ENCODE data around the gene RNF212B.

The RNF212B gene

GRCh38 chr14:23281247-23281646 lies 43.5 kb downstream of the RNF212B start:
- Histone ChIP-seq H3K4me2 (ENCODE audit: low read length) (no peak overlapping the region), H3K4me1 (ENCODE audit: control insufficient read depth in 1 of 2, insufficient read depth in 2 of 2, low read length in 2 of 2) (no peaks in the 10 kb centered on the region), H3K4ac (ENCODE audit: low read depth, low read length) (no peak overlapping the region), H4K8ac (ENCODE audit: low read depth, low read length) (no peak overlapping the region), H3K79me2 (ENCODE audit: control insufficient read depth, insufficient read depth, low read length, poor library complexity) (peaks cover 7% of the 10 kb centered on the region), H2BK12ac (ENCODE audit: low read length) (no peak overlapping the region), H3K36me3 (ENCODE audit: control insufficient read depth in 1 of 2, insufficient read depth in 2 of 2, low read length in 2 of 2) (peaks cover 6 to 9% of the 10 kb centered on the region in 2 experiments), H3K4me3 (ENCODE audit: low read depth, low read length) (no peak overlapping the region), H2AK5ac (ENCODE audit: low read length) (no peak overlapping the region), H4K91ac (ENCODE audit: low read depth, low read length) (no peak overlapping the region), H3K18ac (ENCODE audit: low read length) (no peak overlapping the region), H3K14ac (ENCODE audit: low read length) (no peak overlapping the region), H2BK120ac (ENCODE audit: insufficient read depth, low read length, poor library complexity) (no peak overlapping the region), H3K27ac (ENCODE audit: low read depth, low read length) (no peak overlapping the region), H3K27me3 (ENCODE audit: insufficient read depth, low read length) (no peaks in the 10 kb centered on the region), H3K79me1 (ENCODE audit: low read length) (peaks cover 6% of the 10 kb centered on the region), H3K23ac (ENCODE audit: low read length) (peak overlapping the region; percentile 43), H2BK5ac (ENCODE audit: low read depth, low read length, poor library complexity) (no peak overlapping the region), H3K9me3 (ENCODE audit: insufficient read depth, low read depth, low read length) (no peaks in the 10 kb centered on the region), H3K9ac (ENCODE audit: low read length) (no peak overlapping the region), H2AFZ (ENCODE audit: insufficient read depth, low read length, poor library complexity) (no peak overlapping the region), H4K12ac (ENCODE audit: low read depth, low read length) (no peak overlapping the region)
- WGBS (ENCODE audit: extremely low coverage, insufficient coverage, insufficient read length) = no CpG with 5 or more reads among the region's 6 CpGs
- DNase-seq = no peak

DNA sequence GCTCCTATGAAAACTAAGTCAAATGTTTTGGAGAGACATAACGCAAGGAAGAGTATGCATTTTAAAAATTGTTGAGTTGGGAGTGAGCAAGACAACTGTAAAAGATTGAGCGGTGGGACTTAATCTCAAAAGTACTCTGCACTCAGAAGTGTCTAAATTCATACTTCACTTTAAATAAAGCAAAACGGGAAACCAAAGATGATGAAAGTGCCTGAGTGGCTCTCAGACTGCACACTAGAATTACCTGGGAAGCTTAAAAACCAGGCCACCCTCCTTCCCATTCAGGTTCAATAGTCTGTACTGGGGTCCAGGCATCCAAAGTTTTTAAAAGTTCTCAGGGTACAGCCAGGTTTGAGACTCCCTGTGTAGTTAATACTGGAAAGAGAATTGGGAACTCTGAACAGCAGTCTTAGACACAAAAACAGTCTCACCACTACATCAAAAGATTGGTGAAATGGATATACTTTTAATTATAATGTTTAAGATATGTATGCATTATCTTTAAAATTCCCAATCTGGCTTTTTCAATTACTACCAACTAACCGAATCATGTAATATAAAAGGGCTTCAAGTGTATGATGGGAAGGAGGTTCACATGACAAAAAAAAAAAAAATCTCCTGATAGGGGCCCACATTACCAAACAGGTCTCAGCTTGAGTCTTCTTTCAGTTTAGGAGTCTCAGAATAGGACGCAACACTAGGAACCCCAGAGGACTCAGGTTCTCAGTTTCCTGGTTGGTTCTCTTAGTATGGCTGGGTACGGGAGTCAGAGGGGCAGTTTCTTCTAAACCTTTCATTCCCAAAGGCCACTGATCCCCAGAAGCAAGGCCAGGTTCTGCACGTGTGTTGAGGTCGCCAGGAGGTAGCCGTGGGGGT lies 47.2 kb downstream of the RNF212B start:
- Histone ChIP-seq H3K4me3 (ENCODE audit: low read depth, low read length) (peak overlapping the region; percentile 91), H3K79me1 (ENCODE audit: low read length) (peaks cover 10% of the 10 kb centered on the region), H2AK5ac (ENCODE audit: low read length) (no peak overlapping the region), H4K8ac (ENCODE audit: low read depth, low read length) (no peak overlapping the region), H3K18ac (ENCODE audit: low read length) (peak overlapping the region; percentile 83), H4K12ac (ENCODE audit: low read depth, low read length) (peak overlapping the region; percentile 96), H3K23ac (ENCODE audit: low read length) (no peak overlapping the region), H3K9ac (ENCODE audit: low read length) (peak overlapping the region; percentile 43), H3K27ac (ENCODE audit: low read depth, low read length) (no peak overlapping the region), H4K91ac (ENCODE audit: low read depth, low read length) (peak overlapping the region; percentile 71), H2BK5ac (ENCODE audit: low read depth, low read length, poor library complexity) (peak overlapping the region; percentile 29), H2AFZ (ENCODE audit: insufficient read depth, low read length, poor library complexity) (no peak overlapping the region), H3K14ac (ENCODE audit: low read length) (peak overlapping the region; percentile 59), H3K27me3 (ENCODE audit: insufficient read depth, low read length) (no peaks in the 10 kb centered on the region), H3K4me2 (ENCODE audit: low read length) (peak overlapping the region; percentile 75), H3K36me3 (ENCODE audit: control insufficient read depth in 1 of 2, insufficient read depth in 2 of 2, low read length in 2 of 2) (peaks cover 0 to 2% of the 10 kb centered on the region in 2 experiments), H3K9me3 (ENCODE audit: insufficient read depth, low read depth, low read length) (no peaks in the 10 kb centered on the region), H2BK12ac (ENCODE audit: low read length) (no peak overlapping the region), H2BK120ac (ENCODE audit: insufficient read depth, low read length, poor library complexity) (no peak overlapping the region), H3K4ac (ENCODE audit: low read depth, low read length) (peak overlapping the region; percentile 94), H3K4me1 (ENCODE audit: control insufficient read depth in 1 of 2, insufficient read depth in 2 of 2, low read length in 2 of 2) (peaks cover 3 to 5% of the 10 kb centered on the region in 2 experiments), H3K79me2 (ENCODE audit: control insufficient read depth, insufficient read depth, low read length, poor library complexity) (peaks cover 7% of the 10 kb centered on the region)
- WGBS (ENCODE audit: extremely low coverage, insufficient coverage, insufficient read length) = no CpG with 5 or more reads among the region's 9 CpGs
- no peak for DNase-seq

DNA sequence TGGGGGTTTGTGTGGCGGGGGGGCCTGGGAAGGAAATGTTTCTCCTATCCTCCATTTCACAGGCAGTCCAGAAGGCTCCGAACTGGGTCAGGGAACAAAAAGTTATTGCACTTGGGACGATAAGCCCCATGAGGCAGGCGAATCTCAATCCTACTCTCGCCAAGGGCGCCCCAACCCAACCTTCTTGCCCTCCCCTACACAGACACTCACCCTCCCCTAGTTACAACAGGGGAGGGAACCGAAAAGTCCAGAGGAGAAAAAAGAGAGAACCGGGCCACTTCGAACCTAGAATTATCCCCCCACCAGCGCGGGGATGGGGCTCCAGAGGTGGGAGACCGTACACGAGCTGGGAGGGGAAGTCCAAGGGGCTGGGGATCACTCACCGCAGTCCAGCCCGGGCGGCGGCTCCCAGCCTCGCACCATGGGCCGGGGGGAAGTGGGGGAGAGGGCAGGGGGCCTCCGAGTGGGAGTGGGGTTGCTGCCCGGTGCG lies 47.8 kb downstream of the RNF212B start:
- no CpG with 5 or more reads among the region's 22 CpGs for WGBS (ENCODE audit: extremely low coverage, insufficient coverage, insufficient read length)
- peaks cover 0 to 2% of the 10 kb centered on the region in 2 experiments for H3K36me3 ChIP-seq (ENCODE audit: control insufficient read depth in 1 of 2, insufficient read depth in 2 of 2, low read length in 2 of 2)
- peak overlapping the region; percentile 96 for H4K12ac ChIP-seq (ENCODE audit: low read depth, low read length)
- peak overlapping the region; percentile 91 for H3K4me3 ChIP-seq (ENCODE audit: low read depth, low read length)
- H4K8ac ChIP-seq (ENCODE audit: low read depth, low read length) = peak overlapping the region; percentile 44
- peak overlapping the region; percentile 74 for H3K9ac ChIP-seq (ENCODE audit: low read length)
- no peak overlapping the region for H2AK5ac ChIP-seq (ENCODE audit: low read length)
- H3K27me3 ChIP-seq (ENCODE audit: insufficient read depth, low read length) = no peaks in the 10 kb centered on the region
- peaks cover 7% of the 10 kb centered on the region for H3K79me2 ChIP-seq (ENCODE audit: control insufficient read depth, insufficient read depth, low read length, poor library complexity)
- H3K27ac ChIP-seq (ENCODE audit: low read depth, low read length) = no peak overlapping the region
- H2BK5ac ChIP-seq (ENCODE audit: low read depth, low read length, poor library complexity) = peak overlapping the region; percentile 29
- peak overlapping the region; percentile 15 for H2BK12ac ChIP-seq (ENCODE audit: low read length)
- no peaks in the 10 kb centered on the region for H3K9me3 ChIP-seq (ENCODE audit: insufficient read depth, low read depth, low read length)
- H4K91ac ChIP-seq (ENCODE audit: low read depth, low read length) = peak overlapping the region; percentile 71
- H3K79me1 ChIP-seq (ENCODE audit: low read length) = peaks cover 10% of the 10 kb centered on the region
- no peak overlapping the region for H3K23ac ChIP-seq (ENCODE audit: low read length)
- H3K4ac ChIP-seq (ENCODE audit: low read depth, low read length) = peak overlapping the region; percentile 94
- peak overlapping the region; percentile 59 for H3K14ac ChIP-seq (ENCODE audit: low read length)
- peak overlapping the region; percentile 77 for H2AFZ ChIP-seq (ENCODE audit: insufficient read depth, low read length, poor library complexity)
- peak overlapping the region; percentile 26 for H2BK120ac ChIP-seq (ENCODE audit: insufficient read depth, low read length, poor library complexity)
- H3K4me2 ChIP-seq (ENCODE audit: low read length) = peak overlapping the region; percentile 75
- H3K4me1 ChIP-seq (ENCODE audit: control insufficient read depth in 1 of 2, insufficient read depth in 2 of 2, low read length in 2 of 2) = peaks cover 3 to 5% of the 10 kb centered on the region in 2 experiments
- peak overlapping the region; percentile 83 for H3K18ac ChIP-seq (ENCODE audit: low read length)
- no peak for DNase-seq

- Histone ChIP-seq H3K4me1 (ENCODE audit: control insufficient read depth in 1 of 2, insufficient read depth in 2 of 2, low read length in 2 of 2) (peaks cover 3 to 5% of the 10 kb centered on the region in 2 experiments), H3K18ac (ENCODE audit: low read length) (peak within 1 kb of the TSS; percentile 83), H3K4ac (ENCODE audit: low read depth, low read length) (peak within 1 kb of the TSS; percentile 94), H3K9ac (ENCODE audit: low read length) (peak within 1 kb of the TSS; percentile 82), H4K12ac (ENCODE audit: low read depth, low read length) (peak within 1 kb of the TSS; percentile 96), H3K9me3 (ENCODE audit: insufficient read depth, low read depth, low read length) (no peaks in the 10 kb centered on the region), H2AK5ac (ENCODE audit: low read length) (no peak within 1 kb of the TSS), H2AFZ (ENCODE audit: insufficient read depth, low read length, poor library complexity) (peak within 1 kb of the TSS; percentile 77), H3K27me3 (ENCODE audit: insufficient read depth, low read length) (no peaks in the 10 kb centered on the region), H3K36me3 (ENCODE audit: control insufficient read depth in 1 of 2, insufficient read depth in 2 of 2, low read length in 2 of 2) (peaks cover 0 to 1% of the 10 kb centered on the region in 2 experiments), H2BK5ac (ENCODE audit: low read depth, low read length, poor library complexity) (peak within 1 kb of the TSS; percentile 62), H3K23ac (ENCODE audit: low read length) (no peak within 1 kb of the TSS), H3K79me2 (ENCODE audit: control insufficient read depth, insufficient read depth, low read length, poor library complexity) (peaks cover 7% of the 10 kb centered on the region), H3K27ac (ENCODE audit: low read depth, low read length) (peak within 1 kb of the TSS; percentile 95), H4K8ac (ENCODE audit: low read depth, low read length) (peak within 1 kb of the TSS; percentile 85), H2BK120ac (ENCODE audit: insufficient read depth, low read length, poor library complexity) (peak within 1 kb of the TSS; percentile 26), H3K4me3 (ENCODE audit: low read depth, low read length) (peak within 1 kb of the TSS; percentile 91), H4K91ac (ENCODE audit: low read depth, low read length) (peak within 1 kb of the TSS; percentile 71), H2BK12ac (ENCODE audit: low read length) (peak within 1 kb of the TSS; percentile 17), H3K14ac (ENCODE audit: low read length) (peak within 1 kb of the TSS; percentile 59), H3K4me2 (ENCODE audit: low read length) (peak within 1 kb of the TSS; percentile 80), H3K79me1 (ENCODE audit: low read length) (peaks cover 10% of the 10 kb centered on the region)
- peak; percentile 98 to 99 for DNase-seq
- WGBS (ENCODE audit: extremely low coverage, insufficient coverage, insufficient read length) = no CpG with 5 or more reads among the region's 53 CpGs
Measured at GRCh38 chr14:23286020-23286901, 48.5 kb downstream of the RNF212B start, which contains the start of gene HOMEZ. Gene HOMEZ (minus strand): TSS chr14:23286132. CDS start chr14:23285952, 180 bp downstream.

All from trophoblast cell (in vitro differentiated cells and primary cell).